ENCODE measurements around the gene ZNF710.

DNA sequence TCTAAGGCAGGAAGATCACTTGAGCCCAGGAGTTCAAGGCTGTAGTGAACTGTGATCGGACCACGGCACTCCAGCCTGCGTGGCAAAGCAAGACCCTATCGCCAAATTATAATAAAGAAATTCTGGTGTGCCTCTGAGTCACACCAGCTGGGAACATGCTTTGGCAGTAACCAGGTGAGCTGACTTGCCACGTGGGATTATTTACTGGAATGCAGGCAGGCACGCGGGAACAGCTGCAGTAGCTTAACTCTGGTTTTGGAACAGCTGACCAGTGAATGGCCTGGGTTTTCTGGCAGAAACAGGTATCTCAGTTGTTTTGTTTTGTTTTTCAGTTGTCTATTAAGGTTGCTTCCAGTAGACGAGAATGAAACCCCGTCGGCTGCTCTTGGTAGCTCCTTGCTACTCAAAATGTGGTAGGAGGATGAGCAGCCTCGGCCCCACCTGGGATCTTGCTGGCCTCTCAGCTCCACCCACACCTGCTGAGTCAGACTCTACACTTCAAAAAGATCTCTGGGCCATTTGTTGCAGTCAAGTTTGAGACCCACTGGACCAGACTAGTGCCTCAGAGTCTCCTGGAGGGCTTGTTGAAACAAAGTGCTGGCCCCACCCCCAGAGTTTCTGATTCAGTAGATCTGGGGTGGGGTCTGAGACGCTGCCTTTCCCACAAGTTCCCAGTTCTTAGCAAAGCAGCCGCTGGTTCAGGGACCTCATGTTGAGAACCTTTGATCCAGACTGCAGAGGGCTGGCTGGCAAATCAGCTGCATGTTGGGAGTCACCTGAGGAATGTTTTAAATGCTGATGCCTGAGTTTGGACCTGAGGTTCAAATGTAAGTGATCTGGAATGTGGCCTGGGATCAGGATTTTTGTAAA lies 74.5 kb downstream of the ZNF710 start:
- TF ChIP-seq, protein P1, sequence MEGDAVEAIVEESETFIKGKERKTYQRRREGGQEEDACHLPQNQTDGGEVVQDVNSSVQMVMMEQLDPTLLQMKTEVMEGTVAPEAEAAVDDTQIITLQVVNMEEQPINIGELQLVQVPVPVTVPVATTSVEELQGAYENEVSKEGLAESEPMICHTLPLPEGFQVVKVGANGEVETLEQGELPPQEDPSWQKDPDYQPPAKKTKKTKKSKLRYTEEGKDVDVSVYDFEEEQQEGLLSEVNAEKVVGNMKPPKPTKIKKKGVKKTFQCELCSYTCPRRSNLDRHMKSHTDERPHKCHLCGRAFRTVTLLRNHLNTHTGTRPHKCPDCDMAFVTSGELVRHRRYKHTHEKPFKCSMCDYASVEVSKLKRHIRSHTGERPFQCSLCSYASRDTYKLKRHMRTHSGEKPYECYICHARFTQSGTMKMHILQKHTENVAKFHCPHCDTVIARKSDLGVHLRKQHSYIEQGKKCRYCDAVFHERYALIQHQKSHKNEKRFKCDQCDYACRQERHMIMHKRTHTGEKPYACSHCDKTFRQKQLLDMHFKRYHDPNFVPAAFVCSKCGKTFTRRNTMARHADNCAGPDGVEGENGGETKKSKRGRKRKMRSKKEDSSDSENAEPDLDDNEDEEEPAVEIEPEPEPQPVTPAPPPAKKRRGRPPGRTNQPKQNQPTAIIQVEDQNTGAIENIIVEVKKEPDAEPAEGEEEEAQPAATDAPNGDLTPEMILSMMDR (IDR thresholded peaks at IDR 0.05) = no peak
- TF ChIP-seq POLR2A (IDR thresholded peaks at IDR 0.05) = no peak
